NCI-H1436 (cell line): ENCODE data around the gene CALHM4.
"Not testable (repeated sequence)": the region's sequence is repeated elsewhere in the genome, so short reads cannot be mapped to it uniquely, and the experiment has no call there.

ENCODE experiments used
- DNase-seq: peaks from one replicate; lab custom pipeline; 2025; lab: John Stamatoyannopoulos, UW

The CALHM4 gene

GRCh38 chr6:116577486-116577885 is 23.9 kb downstream of the CALHM4 start:
- DNase-seq: no peak

- DNase-seq: no peak
These were observed 24.8 kb downstream of the CALHM4 start for GRCh38 chr6:116578335-116578734.

GRCh38 chr6:116579143-116579542 is 25.6 kb downstream of the CALHM4 start:
- DNase-seq: no peak

GRCh38 chr6:116580198-116580597 is 26.6 kb downstream of the CALHM4 start:
- no peak for DNase-seq

GRCh38 chr6:116586276-116586675 is 32.7 kb downstream of the CALHM4 start:
- no peak for DNase-seq

- DNase-seq: no peak
These were observed 33.2 kb downstream of the CALHM4 start for GRCh38 chr6:116586738-116587137.

- DNase-seq: no peak
These were observed 41.7 kb downstream of the CALHM4 start for GRCh38 chr6:116595247-116595646.

- DNase-seq: no peak
These were observed 43.3 kb downstream of the CALHM4 start for GRCh38 chr6:116596815-116597214.

GRCh38 chr6:116603916-116604315 is 50.4 kb downstream of the CALHM4 start:
- not testable (repeated sequence) for DNase-seq

- DNase-seq: not testable (repeated sequence)
These were observed 51.3 kb downstream of the CALHM4 start for GRCh38 chr6:116604868-116605267.

- no peak for DNase-seq
These were observed 52.4 kb downstream of the CALHM4 start for GRCh38 chr6:116605935-116606334.
